A549 (cell line): ENCODE measurements around the gene RIC1.

Experiments used
- BHLHE40 ChIP-seq: IDR thresholded peaks from 2 replicates; pipeline ENCODE4 v1.6.1; 2012; ENCODE audit warnings: low read depth, low read length, inconsistent platforms
- CTCF ChIP-seq: fragments of >200 bp; sonication (Bioruptor Twin); formaldehyde crosslinking; IDR thresholded peaks from 3 replicates; pipeline ENCODE4 v1.5.1; 2016
- POLR2A ChIP-seq: IDR thresholded peaks from 2 replicates; pipeline ENCODE4 v1.6.1; 2012; ENCODE audit warnings: mild to moderate bottlenecking, low read length
- SREBF2 ChIP-seq: fragments of 450-650 bp; IDR thresholded peaks from 2 replicates; pipeline ENCODE4 v1.6.1; 2014; ENCODE audit warnings: mild to moderate bottlenecking, moderate library complexity
- USF2 ChIP-seq: fragments of 450-650 bp; IDR thresholded peaks from 2 replicates; pipeline ENCODE4 v1.6.1; 2014; ENCODE audit warnings: antibody characterized with exemption

GRCh38 chr9:5609226-5609596 lies 19.7 kb upstream of the RIC1 start:
- TF ChIP-seq USF2, result no peak
- TF ChIP-seq CTCF, result no peak
- no peak for TF ChIP-seq POLR2A
- TF ChIP-seq SREBF2, result no peak
- TF ChIP-seq BHLHE40, result no peak
